ENCODE measurements around the gene GLT6D1.
"Not testable (repeated sequence)": the region's sequence is repeated elsewhere in the genome, so short reads cannot be mapped to it uniquely, and the experiment has no call there.

DNA sequence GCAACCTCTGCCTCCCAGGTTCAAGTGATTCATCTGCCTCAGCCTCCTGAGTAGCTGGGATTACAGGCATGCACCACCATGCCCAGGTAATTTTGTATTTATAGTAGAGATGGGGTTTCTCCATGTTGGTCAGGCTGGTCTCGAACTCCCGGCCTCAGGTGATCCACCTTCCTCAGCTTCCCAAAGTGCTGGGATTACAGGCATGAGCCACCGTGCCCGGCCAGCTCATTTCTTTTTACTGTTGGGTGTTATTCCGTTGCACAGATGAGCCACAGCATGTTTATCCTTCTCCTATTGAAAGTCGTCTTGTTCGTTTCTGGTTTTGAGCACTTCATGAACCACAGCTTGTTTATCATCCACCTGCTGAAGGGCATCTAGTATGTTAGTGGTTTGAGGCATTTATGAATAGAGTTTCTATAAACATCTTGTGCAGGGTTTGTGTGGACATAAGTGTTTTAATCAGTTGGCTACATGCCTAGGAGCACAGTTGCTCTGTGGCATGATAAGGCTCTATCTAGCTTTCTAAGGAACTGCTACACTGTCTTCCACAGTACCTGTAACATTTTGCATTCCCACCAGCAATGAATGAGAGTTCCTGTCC lies 2.3 kb downstream of the GLT6D1 start:
- TF ChIP-seq YY1 (IDR thresholded peaks at IDR 0.05; ENCODE audit: insufficient read depth, insufficient read length); SUZ12 (IDR thresholded peaks at IDR 0.05; ENCODE audit: extremely low read depth, insufficient read depth, insufficient read length); ZNF274 (IDR thresholded peaks at IDR 0.05; ENCODE audit: low read depth, low read length): not testable (repeated sequence)
